22Rv1 (cell line): ENCODE data around the gene RARA.
A peak's percentile ranks its signal among the peaks of the same experiment; 100 is the strongest.

Source experiments
- H3K27ac ChIP-seq: fragments of 450-650 bp; 2 replicates; pipeline ENCODE4 v1.5.1; 2017
- CTCF ChIP-seq: fragments of 450-650 bp; IDR thresholded peaks from 2 replicates; pipeline ENCODE4 v1.5.1; 2017; ENCODE audit warnings: mild to moderate bottlenecking
- ZFX ChIP-seq: fragments of 450-650 bp; IDR thresholded peaks from 2 replicates; pipeline ENCODE4 v1.6.1; 2017; ENCODE audit warnings: antibody characterized with exemption, borderline replicate concordance

RARA gene

GRCh38 chr17:40312893-40313667 is 4.1 kb downstream of the RARA start:
- H3K27ac ChIP-seq: 0 out of 2 replicates have a peak overlapping the region, but pooled peaks have one; percentile 4
- no peak for TF ChIP-seq ZFX
- no peak for TF ChIP-seq CTCF

GRCh38 chr17:40313668-40314583 is 4.9 kb downstream of the RARA start:
- peak overlapping the region; percentile 69; the same call in 1 of the 2 replicates for H3K27ac ChIP-seq
- TF ChIP-seq CTCF: no peak
- TF ChIP-seq ZFX: no peak

GRCh38 chr17:40314584-40314956 is 5.6 kb downstream of the RARA start:
- H3K27ac ChIP-seq: peak overlapping the region; percentile 69; the same call in 1 of the 2 replicates
- TF ChIP-seq ZFX: no peak
- no peak for TF ChIP-seq CTCF

GRCh38 chr17:40315206-40315605 is 6.2 kb downstream of the RARA start:
- TF ChIP-seq CTCF (no peak), ZFX (no peak)
- H3K27ac ChIP-seq: peak overlapping the region; percentile 69

- H3K27ac ChIP-seq: peak overlapping the region; percentile 69
- TF ChIP-seq CTCF: no peak
- no peak for TF ChIP-seq ZFX
Measured at GRCh38 chr17:40315678-40316570, 6.9 kb downstream of the RARA start.

- no peak; the same call in 1 of the 2 replicates for TF ChIP-seq CTCF
- TF ChIP-seq ZFX: no peak
- peak overlapping the region; percentile 69 for H3K27ac ChIP-seq
Measured at GRCh38 chr17:40316571-40317344, 7.8 kb downstream of the RARA start.
